NCI-H2227 (cell line): Measurements from ENCODE around the gene FOXL3.
"Not testable (repeated sequence)": the region's sequence is repeated elsewhere in the genome, so short reads cannot be mapped to it uniquely, and the experiment has no call there.

ENCODE experiments used
- DNase-seq: peaks from one replicate; lab custom pipeline; 2025; ENCODE audit not compliant: unreplicated experiment; lab: John Stamatoyannopoulos, UW

Gene FOXL3

GRCh38 chr7:286266-286665 is 3.7 kb upstream of the FOXL3 start:
- no peak for DNase-seq

- no peak for DNase-seq
These were observed 1.3 kb upstream of the FOXL3 start for GRCh38 chr7:288671-289101.

- DNase-seq, result no peak
These were observed 688 bp upstream of the FOXL3 start for GRCh38 chr7:289209-289755.

- DNase-seq, result no peak
These were observed 793 bp downstream of the FOXL3 start for GRCh38 chr7:290554-291372.

- no peak for DNase-seq
These were observed 1.6 kb downstream of the FOXL3 start for GRCh38 chr7:291373-292092.

- DNase-seq, result no peak
These were observed 2.3 kb downstream of the FOXL3 start for GRCh38 chr7:292226-292625.

GRCh38 chr7:292826-293225 is 2.9 kb downstream of the FOXL3 start:
- no peak for DNase-seq

- no peak for DNase-seq
These were observed 3.9 kb downstream of the FOXL3 start for GRCh38 chr7:293681-294439.

- no peak for DNase-seq
These were observed 4.6 kb downstream of the FOXL3 start for GRCh38 chr7:294440-295154.

- DNase-seq, result no peak
These were observed 5.5 kb downstream of the FOXL3 start for GRCh38 chr7:295155-296154.

GRCh38 chr7:296373-296945 is 6.5 kb downstream of the FOXL3 start:
- DNase-seq, result no peak

GRCh38 chr7:297141-297540 is 7.2 kb downstream of the FOXL3 start:
- DNase-seq, result not testable (repeated sequence)

- DNase-seq, result no peak
These were observed 7.8 kb downstream of the FOXL3 start for GRCh38 chr7:297611-298374.

GRCh38 chr7:298375-298702 is 8.4 kb downstream of the FOXL3 start:
- no peak for DNase-seq

- no peak for DNase-seq
These were observed 8.8 kb downstream of the FOXL3 start for GRCh38 chr7:298743-299142.

- no peak for DNase-seq
These were observed 9.2 kb downstream of the FOXL3 start for GRCh38 chr7:299169-299568.

GRCh38 chr7:299628-300027 is 9.7 kb downstream of the FOXL3 start:
- no peak for DNase-seq

- no peak for DNase-seq
These were observed 10.1 kb downstream of the FOXL3 start for GRCh38 chr7:300048-300447.
